ENCODE measurements around the gene ANAPC16.

DNA sequence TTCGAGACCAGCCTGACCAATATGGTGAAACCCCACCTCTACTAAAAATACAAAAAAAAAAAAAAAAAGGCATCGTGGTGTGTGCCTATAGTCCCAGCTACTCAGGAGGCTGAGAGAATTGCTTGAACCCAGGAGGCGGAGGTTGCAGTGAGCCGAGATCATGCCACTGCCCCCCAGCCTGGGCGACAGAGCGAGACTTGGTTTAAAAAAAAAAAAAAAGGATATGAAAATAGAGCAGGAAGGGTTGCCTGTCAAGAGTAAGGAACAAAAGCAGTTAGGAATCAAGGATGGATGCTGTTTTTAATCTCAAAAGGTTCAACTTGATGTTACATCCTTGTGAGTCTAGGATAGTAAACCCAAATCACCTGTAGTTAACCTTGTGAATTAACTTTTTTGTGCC lies 12.0 kb downstream of the ANAPC16 start:
- TF ChIP-seq, protein P1, sequence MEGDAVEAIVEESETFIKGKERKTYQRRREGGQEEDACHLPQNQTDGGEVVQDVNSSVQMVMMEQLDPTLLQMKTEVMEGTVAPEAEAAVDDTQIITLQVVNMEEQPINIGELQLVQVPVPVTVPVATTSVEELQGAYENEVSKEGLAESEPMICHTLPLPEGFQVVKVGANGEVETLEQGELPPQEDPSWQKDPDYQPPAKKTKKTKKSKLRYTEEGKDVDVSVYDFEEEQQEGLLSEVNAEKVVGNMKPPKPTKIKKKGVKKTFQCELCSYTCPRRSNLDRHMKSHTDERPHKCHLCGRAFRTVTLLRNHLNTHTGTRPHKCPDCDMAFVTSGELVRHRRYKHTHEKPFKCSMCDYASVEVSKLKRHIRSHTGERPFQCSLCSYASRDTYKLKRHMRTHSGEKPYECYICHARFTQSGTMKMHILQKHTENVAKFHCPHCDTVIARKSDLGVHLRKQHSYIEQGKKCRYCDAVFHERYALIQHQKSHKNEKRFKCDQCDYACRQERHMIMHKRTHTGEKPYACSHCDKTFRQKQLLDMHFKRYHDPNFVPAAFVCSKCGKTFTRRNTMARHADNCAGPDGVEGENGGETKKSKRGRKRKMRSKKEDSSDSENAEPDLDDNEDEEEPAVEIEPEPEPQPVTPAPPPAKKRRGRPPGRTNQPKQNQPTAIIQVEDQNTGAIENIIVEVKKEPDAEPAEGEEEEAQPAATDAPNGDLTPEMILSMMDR (IDR thresholded peaks at IDR 0.05 in 8 of 11, conservative IDR thresholded peaks at IDR 0.05 in 3 of 11) = no peak
- no peak for TF ChIP-seq POLR2AphosphoS5 (IDR thresholded peaks at IDR 0.05)
